Fibroblast of pulmonary artery (primary cell): Measurements from ENCODE around the gene STAP2.

Source experiments
- DNase-seq: peaks from one replicate; pipeline ENCODE4 v3.0.0-alpha.2; 2010; ENCODE audit warnings: low read depth
- H3K4me3 ChIP-seq: replicated peaks from 2 replicates; pipeline ENCODE4 v1.5.1; 2011; ENCODE audit warnings: low read depth, mild to moderate bottlenecking, control low read depth, low read length, moderate library complexity
- CTCF ChIP-seq: IDR thresholded peaks from 2 replicates; pipeline ENCODE4 v1.5.1; 2011; ENCODE audit warnings: mild to moderate bottlenecking, control low read depth, low read length, inconsistent platforms; ENCODE audit errors: missing control alignments

Gene STAP2

DNA sequence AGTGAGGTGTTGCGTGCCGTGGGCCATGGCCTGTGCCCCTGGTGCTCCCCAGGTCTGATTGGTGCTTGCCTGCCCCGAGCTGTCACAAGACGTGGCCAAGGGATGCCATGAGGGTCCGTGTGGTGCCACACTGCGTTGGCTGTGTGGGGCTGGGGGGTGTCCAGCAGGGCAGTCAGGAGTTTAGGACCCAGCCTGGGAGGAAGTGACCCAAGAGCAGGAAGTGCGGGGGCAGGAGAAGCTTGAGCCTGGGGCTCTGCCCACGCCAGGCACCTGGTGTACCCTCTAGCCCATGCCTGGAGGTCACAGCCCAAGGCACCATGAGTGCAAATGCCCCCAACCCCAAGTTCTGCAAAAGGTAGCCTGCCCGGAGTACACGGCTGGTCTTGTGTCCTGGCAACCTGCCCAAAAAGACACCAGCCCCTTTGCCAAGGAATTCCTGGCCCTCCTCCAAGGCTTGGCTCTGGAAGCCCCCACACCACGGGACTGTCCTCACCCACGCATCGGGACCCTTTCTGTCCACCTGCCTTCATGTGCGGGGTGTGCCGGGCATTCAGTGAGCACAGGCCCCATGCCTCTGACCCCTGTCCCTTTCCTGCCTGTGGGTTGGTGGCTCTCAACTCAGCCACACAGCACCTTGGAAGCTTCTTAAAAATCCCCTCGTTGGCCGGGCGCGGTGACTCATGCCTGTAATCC is 29.6 kb upstream of the STAP2 start:
- H3K4me3 ChIP-seq, result no peak overlapping the region
- DNase-seq, result peak; percentile 35
- TF ChIP-seq CTCF, result no peak

DNA sequence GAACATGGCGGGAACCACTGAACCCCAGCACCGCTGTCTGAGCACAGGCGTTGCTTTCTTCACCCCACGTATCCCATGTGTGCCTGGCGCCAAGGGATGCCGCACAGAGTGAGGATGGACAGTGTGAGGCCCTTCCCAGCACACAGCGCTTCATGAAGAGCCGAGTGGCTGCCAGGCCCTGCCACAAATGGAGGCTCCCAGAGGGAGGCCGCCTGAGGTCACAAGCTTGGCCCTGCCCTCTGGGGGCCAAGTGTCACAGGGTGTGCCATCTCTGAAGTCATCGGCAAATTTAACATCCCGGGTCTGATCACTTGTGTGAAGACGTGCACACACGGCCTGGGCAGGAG is 29.1 kb upstream of the STAP2 start:
- no peak for TF ChIP-seq CTCF
- DNase-seq, result no peak
- H3K4me3 ChIP-seq, result no peak overlapping the region

GRCh38 chr19:4367336-4367723 is 28.7 kb upstream of the STAP2 start:
- H3K4me3 ChIP-seq, result no peak overlapping the region
- no peak for TF ChIP-seq CTCF
- DNase-seq, result no peak

- no peak for TF ChIP-seq CTCF
- DNase-seq, result no peak
- H3K4me3 ChIP-seq, result no peak overlapping the region
Observed at GRCh38 chr19:4366666-4367335, 28.2 kb upstream of the STAP2 start.

DNA sequence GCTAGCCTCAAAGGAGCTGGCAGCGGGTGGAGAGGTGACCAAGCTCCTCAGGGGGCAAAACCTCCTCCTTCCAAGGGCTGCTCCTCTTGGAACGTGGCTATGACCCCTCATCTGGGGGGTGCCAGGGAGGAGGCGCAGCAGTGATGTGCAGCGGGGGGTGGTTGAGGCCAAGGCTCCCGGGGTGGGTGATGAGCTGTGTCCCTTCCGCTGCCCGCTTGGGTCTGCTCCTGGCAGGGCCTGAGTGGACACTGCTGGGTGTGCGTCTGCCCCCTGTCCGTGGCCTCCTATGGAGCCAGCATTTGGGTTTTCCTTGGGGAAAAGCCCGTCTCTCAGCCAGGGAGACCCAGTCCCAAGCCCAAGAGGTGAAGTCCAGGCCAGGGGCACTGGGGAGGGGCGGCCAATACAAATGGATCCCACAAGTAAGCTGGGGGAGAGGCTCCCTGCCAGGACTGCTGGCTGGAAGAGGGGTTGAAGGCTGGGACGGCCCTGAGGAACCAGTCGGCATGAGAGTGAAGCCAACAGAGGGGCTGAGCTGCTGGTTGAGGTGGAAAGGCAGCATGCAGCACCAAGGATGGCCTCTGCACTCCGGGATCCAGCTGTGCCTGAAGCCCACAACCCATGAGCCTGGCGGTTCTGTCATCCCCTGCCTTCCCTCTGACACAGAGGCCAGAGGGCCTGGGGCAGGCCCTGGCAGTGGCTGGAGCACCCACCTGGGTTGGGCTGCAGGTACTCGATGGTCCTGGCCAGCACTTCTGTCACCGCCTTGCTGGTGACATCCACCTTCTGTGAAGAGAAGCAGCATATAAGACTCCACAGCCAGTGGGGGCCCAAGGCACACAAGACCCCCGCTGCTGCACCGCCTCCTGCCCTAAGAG is 27.4 kb upstream of the STAP2 start:
- H3K4me3 ChIP-seq, result no peak overlapping the region
- DNase-seq, result no peak
- TF ChIP-seq CTCF, result no peak

DNA sequence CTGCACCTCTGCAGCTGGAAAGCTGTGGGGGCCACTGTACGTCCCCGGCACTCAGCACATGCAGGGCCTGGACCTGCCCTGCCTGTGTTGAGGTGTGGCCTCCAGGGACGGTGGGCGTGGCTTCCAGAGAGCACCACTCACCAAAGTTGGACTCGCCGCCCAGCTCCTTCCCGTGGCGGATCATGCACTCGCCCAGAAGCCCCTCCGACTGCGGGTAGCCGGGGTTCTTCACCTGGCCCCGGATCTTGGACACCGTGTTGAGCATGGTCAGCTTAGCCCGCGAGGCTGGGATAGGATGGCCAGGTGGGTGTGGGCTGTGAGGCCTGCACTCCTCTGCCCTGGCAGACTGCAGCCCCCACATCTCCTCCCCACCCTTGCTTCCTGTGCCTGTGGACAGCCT is 26.7 kb upstream of the STAP2 start:
- no peak for DNase-seq
- no peak for TF ChIP-seq CTCF

More for the DNA sequence above, 26.7 kb upstream of the STAP2 start:
- no peak overlapping the region for H3K4me3 ChIP-seq
